ENCODE results near the gene LRMDA.

DNA sequence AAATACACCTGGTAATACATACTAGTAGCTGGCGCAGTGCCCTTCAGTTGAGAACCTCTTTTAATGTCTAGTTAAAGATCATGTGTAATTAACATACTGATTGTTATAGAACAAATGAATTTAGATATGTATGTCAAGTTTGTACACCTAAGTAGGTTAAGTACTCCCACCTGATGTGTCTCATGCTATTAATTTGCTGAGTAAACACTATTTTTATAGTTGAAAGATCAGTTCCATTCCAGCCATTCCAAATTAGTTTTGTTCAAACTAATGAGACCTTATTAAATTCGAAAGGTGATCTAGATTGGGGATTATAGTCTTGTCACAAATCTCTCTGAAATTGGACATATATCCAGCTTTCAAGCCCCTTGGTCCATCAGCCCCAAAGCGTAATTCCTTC lies 710.0 kb downstream of the LRMDA start:
- TF ChIP-seq, protein P1, sequence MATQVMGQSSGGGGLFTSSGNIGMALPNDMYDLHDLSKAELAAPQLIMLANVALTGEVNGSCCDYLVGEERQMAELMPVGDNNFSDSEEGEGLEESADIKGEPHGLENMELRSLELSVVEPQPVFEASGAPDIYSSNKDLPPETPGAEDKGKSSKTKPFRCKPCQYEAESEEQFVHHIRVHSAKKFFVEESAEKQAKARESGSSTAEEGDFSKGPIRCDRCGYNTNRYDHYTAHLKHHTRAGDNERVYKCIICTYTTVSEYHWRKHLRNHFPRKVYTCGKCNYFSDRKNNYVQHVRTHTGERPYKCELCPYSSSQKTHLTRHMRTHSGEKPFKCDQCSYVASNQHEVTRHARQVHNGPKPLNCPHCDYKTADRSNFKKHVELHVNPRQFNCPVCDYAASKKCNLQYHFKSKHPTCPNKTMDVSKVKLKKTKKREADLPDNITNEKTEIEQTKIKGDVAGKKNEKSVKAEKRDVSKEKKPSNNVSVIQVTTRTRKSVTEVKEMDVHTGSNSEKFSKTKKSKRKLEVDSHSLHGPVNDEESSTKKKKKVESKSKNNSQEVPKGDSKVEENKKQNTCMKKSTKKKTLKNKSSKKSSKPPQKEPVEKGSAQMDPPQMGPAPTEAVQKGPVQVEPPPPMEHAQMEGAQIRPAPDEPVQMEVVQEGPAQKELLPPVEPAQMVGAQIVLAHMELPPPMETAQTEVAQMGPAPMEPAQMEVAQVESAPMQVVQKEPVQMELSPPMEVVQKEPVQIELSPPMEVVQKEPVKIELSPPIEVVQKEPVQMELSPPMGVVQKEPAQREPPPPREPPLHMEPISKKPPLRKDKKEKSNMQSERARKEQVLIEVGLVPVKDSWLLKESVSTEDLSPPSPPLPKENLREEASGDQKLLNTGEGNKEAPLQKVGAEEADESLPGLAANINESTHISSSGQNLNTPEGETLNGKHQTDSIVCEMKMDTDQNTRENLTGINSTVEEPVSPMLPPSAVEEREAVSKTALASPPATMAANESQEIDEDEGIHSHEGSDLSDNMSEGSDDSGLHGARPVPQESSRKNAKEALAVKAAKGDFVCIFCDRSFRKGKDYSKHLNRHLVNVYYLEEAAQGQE (IDR thresholded peaks at IDR 0.05; ENCODE audit: low read depth): no peak
- TF ChIP-seq EP300 (IDR thresholded peaks at IDR 0.05; ENCODE audit: borderline replicate concordance) (no peak), CEBPB (IDR thresholded peaks at IDR 0.05) (no peak), TAF1 (IDR thresholded peaks at IDR 0.05; ENCODE audit: low read depth) (no peak), YY1 (IDR thresholded peaks at IDR 0.05; ENCODE audit: low read depth) (no peak)
- TF ChIP-seq, protein P2, sequence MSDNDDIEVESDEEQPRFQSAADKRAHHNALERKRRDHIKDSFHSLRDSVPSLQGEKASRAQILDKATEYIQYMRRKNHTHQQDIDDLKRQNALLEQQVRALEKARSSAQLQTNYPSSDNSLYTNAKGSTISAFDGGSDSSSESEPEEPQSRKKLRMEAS (IDR thresholded peaks at IDR 0.05): no peak

All from Ishikawa (cell line).